ENCODE measurements around the gene DECR2.
A peak's percentile ranks its signal among the peaks of the same experiment; 100 is the strongest.
"Not testable (repeated sequence)": the region's sequence is repeated elsewhere in the genome, so short reads cannot be mapped to it uniquely, and the experiment has no call there.

DECR2 gene, protein sequence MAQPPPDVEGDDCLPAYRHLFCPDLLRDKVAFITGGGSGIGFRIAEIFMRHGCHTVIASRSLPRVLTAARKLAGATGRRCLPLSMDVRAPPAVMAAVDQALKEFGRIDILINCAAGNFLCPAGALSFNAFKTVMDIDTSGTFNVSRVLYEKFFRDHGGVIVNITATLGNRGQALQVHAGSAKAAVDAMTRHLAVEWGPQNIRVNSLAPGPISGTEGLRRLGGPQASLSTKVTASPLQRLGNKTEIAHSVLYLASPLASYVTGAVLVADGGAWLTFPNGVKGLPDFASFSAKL

DNA sequence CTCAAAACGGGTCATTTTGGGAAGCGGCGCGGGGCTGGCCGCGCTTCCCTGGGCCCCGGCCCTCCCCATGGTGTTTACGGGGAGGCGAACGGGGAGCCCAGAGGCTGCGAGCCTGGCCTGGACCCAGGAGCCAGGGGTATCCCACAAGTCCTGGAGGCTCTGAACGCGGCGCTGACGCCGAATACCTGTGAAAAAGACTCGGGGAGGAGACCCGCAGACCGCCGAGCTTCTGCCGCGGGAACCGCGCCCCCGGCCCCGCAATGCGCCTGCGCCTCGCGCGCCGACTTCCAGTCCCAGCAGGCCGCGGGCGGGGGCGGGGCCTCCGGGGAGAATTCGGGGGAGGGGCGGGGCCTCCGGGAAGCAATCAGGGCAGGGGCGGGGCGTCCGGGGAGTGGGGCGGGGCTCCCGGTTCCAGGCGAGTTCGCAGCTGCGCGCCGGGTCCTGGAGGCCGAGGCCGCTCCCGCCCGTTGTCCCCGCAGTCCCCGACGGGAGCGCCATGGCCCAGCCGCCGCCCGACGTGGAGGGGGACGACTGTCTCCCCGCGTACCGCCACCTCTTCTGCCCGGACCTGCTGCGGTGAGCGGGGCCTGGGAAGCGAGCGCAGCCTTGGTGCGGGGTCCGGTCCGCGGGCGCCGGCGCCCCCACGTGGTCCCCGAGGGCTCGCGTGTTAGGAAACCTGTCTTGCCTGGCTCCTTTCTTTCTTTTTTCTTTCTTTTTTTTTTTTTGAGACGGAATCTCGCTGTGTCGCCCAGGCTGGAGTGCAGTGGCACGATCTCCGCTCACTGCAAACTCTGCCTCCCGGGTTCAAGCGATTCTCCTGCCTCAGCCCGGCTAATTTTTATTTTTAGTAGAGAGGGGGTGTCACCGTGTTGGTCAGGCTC, at the start of gene DECR2:
DECR2 (plus strand) TSS at position 418 of the 881 bp plus-strand sequence; CDS start at position 497, 79 bp downstream.
- peak; percentile 97 to 99 for DNase-seq (ENCODE audit: low read depth in 1 of 2, low spot score in 1 of 2)

DNA sequence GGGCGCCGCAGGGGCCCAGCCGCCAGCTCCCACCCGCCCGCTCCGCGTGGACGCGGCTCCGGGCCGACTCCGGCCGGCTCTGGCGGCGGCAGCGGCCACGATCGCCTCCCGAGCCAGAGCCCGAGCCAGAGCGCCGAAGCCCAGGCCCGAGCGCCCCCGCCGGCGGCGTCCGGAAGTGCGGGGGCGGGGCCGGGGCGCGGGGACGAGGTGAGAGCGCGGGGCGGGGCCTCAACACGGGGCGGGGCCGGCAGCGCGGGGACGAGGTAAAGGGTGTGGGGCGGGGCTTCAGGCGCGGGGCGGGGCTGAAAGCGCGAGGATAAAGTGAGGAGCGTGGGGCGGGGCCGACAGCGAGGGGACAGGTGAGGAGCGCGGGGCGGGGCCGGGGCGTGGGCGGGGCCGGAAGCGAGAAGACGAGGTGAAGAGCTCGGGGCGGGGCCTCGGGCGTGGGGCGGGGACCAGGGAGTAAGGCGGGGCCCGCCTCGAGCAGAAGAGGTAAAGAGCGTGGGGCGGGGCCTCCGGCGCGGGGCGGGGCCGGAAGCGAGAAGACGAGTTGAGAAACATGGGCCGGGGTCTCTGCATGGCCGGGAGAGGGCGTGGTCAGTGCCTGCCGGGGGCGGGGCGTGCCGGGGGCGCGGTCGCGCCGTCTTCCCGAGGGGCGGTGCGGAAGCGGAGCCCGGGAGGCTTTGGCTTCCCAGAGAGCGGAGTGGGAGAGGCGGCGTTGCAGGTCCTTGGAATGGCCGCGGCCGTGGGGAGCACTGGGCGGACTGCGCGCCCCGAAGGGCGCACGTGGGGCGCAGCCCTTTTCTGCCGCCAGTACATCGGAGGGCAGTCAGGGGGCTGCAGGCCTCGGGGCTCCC, 48.9 kb upstream of the DECR2 start, which contains the start of gene AXIN1:
AXIN1 (minus strand) TSS at position 177 of the 857 bp plus-strand sequence. CDS start 5,698 bp downstream, outside the sequence.
- DNase-seq (ENCODE audit: low read depth in 1 of 2, low spot score in 1 of 2), result peak; percentile 100

DNA sequence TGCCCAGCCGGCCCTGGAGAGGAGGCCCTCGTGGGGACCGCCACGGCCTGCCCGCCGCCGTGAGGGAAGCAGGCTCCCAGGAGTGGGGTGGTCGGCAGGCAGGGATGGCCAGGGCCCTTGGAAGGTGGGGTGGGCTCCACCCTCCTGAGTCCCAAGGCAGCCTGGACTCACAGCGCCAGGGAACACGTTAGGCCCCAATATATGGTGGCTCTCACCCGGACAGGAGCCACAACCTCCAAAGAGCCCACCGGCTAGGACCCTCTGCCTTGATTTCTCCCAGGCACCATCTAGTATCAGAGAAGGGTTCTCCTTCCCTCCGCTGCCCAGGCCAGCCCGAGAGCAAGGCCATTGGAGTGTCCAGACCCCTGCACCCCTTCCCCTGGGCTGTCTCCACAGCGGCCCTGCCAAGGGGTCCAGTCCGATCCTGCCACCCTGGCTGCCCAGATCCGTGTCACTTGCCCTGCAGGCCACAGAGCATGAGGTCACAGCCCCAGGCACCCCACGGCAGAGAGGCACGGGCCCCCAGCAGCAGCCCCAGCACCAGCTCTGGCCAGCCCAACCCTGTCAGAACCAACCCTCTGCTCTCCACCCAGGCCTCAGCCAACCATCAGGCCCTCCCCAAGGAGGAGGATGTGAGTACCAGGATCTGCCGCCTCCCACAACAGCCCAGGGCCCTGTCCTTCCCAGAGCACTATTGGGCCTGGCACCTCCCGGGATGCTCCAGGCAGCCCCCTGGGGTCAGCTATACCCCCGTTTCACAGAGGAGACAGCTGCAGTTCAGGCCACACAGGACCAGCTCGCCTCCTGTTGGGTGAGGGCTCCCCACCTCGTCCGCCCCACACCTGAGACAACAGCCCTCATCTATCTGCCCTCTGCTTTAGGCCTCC, 48.0 kb upstream of the DECR2 start:
- no peak for DNase-seq (ENCODE audit: low read depth in 1 of 2, low spot score in 1 of 2)

DNA sequence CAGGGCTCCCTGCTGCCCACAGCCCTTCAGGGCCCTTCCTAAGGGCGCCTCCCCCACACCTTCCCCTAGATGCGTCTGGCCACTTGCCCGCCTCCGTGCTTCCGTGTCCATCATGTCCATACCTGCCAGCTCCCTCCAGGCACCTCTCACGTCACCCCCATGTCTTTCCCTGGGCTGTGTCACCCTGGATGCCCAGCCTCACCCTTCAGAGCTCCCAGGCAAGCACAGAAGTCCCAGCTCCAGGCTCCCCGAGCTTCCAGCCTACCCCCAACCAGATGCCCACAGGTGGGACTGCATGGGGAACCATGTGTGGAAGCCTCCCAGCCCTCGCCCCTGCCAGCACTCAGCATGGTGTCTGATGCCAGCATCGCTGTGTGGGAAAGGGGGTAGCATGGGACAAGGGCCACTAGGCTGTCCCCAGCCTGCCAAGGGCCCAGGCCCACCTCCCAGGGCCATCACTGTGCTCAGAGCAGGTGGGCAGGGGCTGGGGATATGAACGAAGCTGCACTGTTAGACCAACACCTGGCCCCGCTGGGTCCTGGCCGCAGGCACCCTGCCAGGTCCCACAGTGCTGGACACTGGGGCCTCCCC, 47.3 kb upstream of the DECR2 start:
- DNase-seq (ENCODE audit: low read depth in 1 of 2, low spot score in 1 of 2), result no peak

DNA sequence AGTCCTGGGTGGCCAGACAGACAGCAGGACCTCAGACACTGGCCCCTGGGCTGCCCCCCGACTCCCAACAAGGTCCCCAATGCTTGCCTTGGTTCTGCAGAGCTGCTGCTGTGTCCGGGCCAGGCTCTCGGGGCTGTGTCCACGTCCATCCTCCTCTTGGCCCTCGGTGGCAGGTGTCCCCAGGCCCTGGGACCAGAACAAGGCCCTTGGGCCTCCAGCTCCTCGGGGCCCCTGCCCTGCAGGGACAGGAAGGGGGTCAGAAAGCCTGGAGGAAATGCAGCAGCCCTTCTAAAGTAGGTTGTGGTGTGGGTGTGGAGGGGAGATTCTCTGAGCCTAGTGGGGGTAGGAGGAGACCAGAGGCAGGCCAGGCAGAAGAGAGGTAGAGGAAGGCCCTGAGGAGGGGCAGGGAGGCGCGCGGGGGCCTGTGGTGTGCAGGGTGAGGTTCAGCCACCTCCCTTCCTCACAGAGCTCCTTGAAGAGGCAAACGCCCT, 46.7 kb upstream of the DECR2 start:
- no peak for DNase-seq (ENCODE audit: low read depth in 1 of 2, low spot score in 1 of 2)

DNA sequence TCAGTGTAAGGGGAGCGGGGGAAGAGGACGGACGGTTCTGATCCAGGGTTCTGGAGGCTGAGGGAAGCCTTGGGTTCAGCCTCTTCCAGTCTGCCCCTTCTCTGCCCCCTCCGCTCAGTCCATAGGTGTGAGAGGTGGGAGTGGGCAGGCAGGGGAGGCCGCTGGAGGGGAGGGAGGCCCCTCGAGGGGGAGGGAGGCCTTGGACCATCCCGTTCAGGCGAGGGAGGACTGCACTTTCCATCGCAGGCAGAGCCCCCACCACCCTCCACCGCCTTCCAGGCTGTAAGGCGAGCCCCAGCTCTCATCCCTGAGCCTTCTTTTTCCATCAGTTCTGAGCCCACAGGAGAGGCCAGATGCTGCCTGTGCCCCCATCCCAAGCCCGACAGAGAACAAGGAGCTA, 44.9 kb upstream of the DECR2 start:
- DNase-seq (ENCODE audit: low read depth in 1 of 2, low spot score in 1 of 2), result no peak

DNA sequence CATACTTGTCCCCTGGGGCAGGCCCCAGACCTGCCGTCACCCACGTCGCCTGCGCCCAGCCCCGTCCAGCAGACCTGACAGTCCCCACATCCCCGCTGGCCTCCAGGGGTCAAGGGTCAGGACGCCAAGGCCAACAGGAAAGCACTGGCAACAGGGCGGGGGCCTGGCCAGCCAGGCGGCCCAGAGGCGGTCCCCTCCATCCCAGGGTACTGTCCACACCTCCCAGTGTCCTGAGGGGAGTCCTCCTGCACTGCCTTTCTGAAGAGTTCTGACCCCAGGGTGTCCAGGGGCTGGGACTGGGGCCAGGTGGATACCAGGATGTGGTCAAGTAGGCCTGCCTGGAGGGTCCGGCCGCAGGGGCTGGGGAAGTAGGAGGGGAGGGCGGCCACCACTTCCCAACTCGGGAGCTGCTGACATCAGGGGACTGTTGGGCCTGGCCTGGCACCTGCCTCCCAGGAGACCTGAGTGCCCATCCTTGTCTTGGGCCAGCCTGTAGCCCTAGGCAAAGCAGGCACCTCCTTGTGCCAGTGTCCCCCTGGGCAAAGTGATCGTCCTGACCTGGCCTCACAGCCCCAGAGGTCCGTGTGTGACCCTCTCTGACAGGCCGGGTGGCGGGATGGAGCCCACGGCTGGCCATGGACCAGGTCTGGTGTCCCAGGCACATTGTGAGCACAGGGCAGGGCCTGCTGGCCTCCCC, 42.5 kb upstream of the DECR2 start:
- DNase-seq (ENCODE audit: low read depth in 1 of 2, low spot score in 1 of 2), result no peak

DNA sequence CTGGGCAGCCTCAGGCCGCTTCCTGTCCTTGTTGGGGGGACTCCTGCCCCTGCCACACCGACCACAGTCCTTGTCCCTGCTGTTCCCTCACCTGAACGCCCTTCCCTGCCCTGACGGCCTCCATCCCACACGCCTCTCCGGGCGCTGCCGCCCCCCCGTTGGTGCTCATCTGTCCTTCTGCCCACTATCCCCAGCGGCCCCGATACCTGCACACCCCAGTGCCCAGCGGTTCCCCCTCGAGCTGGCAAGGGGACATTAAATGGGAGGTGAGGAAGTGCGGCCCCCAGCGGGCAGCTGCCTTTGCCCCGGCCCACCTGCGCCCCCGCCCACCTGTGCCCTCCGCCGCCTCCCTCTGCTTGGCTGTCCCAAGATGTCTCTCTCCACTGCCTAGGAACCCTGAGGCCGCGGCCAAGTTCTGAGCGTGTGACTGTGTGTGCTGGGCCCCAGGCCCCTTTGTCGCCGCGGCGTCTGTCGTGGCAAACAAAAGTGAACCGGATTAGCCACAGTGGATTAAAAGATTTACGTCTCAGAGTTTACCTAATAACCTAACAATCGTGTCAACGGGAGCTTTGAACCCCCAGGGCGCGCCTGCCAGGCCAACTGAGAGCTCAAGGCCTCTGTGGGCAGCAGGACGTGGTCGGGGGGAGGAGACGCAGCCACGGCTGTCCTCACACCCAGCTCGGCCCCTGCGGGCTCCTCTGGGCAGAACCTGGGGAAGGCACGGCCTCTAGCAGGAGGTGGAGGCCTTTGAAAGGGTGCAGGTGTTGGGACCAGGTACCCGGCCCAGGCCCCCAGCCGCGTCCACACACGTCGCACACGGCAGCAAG, 41.6 kb upstream of the DECR2 start:
- DNase-seq (ENCODE audit: low read depth in 1 of 2, low spot score in 1 of 2), result no peak

DNA sequence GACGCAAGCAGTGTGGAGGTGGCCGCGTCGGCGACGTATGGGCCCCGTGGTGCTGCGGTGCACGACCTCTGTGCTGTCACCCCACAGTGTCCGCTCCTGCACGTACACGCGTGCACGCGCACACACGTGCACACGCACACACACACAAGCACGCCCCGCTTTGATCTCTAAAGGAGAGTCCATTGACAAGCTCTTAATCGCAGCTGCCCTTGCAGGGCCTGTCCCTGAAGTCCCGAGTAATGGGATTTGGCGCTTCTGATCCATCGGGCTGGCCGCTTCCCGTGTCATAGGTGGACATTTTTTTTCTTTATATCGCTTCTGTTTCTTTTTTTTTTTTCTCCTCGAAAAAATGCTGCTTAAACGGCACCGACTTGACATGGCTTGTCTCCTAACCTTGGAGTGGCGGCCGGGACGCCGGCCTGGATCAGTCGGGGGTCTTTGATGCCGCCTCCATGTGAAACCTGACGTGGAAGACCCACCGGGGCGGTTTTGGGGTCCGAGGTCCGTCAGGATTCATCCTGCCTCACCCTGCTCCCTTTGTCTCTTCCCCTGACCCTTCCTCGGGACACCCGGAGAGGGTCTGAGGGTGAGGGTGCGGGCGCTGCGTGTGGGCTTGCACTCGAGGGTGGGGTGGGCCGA, 40.9 kb upstream of the DECR2 start:
- DNase-seq (ENCODE audit: low read depth in 1 of 2, low spot score in 1 of 2), result no peak

DNA sequence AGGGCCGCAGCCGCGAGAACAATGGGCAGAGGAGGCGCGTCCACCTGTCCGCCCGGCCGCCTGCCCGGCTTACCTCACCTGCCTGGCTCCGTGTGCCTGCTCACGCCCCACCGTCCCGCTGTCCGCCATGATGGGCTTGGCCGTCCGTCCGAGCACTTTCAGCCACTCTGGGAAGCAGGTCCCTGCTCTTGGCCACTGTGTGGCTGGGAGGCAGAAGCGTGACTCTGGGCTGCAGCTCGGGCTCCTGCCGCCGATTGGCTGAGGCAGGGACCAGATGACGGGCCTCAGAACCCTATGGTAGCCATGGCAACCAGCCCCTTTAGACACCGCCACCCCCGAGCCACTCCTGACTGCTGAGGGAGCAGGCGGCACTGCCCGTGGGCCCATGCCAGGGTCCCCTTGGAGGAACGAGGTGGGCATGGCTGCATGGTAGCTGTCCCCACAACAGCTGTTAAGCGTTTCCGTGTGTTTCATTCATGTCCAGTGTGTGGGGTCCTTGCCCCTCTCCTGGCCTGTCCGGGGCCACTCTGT, 40.3 kb upstream of the DECR2 start:
- DNase-seq (ENCODE audit: low read depth in 1 of 2, low spot score in 1 of 2), result no peak

DNA sequence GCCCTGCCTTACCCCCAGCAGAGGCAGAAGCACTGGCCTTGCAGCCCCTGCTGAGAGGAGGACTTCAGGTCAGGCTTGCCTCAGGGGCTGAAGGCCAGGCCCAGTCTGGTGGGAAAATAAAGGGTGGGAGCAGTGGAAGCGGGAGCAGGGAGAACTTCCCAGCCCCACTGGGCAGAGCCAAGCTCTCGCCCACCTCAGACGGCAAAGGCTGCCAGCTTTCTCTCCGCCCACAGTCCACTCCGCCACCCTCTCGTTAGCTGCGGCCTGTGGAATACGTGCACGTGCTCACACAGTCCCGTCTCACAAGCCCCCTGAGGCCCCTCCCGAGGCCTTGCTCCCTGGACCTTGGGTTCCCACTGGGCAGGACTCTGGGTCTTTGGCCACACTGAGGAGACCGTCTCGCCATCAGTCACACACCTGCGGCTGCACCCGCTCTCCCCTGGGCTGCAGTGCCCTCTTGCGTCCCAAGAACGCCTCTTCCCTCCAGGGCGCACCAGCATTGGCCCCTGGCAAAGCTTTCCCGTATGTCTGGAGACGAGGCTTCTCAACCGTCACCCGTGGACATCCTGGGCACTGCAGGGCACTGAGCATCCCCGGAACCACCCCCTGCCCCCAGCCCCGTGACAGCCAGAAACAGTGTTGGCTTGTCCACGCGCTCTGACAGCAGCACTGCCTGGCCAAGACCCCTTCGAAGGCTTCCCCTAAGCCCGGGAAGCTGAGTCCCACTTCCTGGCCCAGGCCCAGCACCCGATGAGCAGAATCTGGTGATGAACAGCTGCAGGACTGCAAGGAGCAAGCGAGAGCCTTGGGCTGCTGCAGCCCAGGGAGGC, 39.6 kb upstream of the DECR2 start:
- peak; percentile 54 to 60 for DNase-seq (ENCODE audit: low read depth in 1 of 2, low spot score in 1 of 2)

DNA sequence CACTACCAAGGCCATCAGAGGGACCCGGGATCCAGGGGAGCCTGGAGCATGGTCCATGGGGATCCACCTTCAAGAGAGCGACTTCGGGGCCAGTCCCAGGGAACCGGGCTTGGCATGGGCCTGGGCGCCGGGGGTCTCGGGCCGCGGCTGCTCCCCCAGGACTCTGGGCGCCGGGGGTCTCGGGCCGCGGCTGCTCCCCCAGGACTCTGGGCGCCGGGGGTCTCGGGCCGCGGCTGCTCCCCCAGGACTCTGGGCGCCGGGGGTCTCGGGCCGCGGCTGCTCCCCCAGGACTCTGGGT, 39.0 kb upstream of the DECR2 start:
- not testable (repeated sequence) for DNase-seq (ENCODE audit: low read depth in 1 of 2, low spot score in 1 of 2)

DNA sequence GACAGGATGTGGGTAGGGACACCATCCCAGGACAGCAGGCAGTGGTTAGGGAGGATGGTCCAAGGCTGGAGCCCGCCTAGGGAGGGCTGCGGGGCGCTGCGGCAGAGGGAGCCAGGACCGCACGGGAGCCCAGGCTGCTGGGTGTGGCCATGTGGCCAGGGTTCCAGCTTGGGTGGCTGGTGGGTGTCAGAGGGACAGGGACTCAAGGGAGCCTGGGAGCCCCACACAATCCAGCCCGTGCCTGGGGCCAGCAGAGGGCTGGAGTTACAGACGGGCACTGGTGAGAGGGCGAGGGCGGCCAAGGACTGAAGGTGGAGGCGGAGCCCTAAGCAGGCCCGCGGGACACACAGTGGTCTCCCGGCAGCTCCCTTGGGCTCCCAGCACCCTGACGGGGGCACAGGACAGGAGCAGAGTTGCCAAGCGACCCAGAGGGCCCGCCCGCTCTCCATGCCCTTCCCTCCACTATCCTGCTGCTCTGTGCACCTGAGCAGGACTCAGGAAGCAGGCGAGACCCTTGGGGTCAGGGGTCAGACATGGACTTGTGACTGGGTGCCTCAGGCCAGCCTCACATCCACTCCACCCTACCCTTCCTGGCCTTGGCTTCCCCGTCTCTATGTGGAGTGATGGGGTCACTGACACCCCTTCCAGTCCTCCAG, 38.4 kb upstream of the DECR2 start:
- no peak for DNase-seq (ENCODE audit: low read depth in 1 of 2, low spot score in 1 of 2)

DNA sequence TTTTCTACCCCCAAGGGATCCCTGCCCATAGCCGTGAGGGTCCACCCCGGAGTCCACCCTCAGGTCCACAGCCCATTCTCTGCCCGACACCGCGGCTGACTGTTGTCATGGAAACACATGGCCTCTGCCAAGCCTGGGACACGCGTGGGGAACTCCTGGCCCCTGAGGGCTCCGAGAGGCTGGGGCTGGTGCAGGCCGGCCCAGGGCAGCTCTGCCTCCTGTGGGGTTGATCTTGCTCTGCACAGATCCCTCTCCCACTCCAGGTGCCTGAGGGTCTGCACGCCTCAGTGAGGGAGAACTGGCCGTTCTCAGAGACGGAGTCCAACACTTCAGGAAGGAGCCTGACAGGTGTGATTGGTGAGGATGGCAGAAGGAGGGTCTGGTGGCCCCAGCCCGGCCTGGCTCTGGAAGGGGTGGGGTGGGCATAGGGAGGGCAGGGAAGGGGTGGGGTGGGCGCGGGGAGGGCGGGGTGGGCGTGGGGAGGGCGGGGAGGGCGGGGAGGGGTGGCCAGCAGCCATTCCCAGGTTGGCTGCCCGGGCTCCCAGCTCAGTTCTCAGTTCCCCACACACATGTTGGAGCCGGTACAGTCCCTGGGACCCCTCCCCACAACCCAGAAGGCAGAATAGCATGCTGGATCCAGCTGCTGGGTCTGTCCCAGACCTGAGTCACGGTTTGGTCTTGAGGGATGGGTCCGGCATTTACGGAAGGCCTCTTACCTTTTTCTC, 37.8 kb upstream of the DECR2 start:
- DNase-seq (ENCODE audit: low read depth in 1 of 2, low spot score in 1 of 2), result no peak

DNA sequence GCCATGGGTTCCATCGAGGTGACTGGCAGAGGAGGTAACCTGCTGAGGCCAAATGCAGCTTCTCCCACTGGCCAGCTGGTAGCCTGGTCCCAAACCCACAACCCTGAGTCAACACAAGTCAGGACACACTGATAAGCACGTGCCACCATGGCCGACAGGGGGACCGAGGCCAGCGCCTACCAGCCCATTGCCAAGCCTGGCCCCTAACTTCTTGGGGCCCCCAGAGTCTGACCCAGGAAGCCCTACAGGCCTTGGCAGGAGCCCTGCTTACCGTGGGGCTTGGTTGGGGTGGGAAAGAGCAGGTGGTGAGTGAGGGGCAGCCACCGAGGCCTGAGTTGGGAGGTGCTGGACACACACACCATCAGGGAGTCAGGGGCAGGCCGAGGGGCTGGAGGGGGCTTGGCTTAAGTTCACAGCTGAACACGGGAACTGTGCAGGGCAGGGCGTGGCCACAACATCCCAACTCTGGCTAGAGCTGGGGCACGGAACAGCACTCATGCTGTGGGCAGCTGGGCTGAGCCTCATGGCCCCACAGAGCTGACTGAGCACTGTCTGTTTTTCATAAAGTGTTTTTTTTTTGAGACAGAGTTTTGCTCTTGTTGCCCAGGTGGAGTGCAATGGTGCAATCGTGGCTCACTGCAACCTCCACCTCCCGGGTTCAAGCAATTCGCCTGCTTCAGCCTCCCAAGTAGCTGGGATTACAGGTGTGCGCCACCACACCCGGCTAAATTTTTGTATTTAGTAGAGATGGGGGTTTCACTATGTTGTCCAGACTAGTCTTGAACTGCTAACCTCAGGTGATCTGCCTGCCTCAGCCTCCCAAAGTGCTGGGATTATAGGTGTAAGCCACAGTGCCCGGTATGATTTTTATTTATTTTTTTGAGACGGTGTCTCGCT, 36.8 kb upstream of the DECR2 start:
- no peak for DNase-seq (ENCODE audit: low read depth in 1 of 2, low spot score in 1 of 2)
